Skin of body (tissue), 2 donors: ENCODE results near the gene SNRNP70. TPM values are rescaled to one million over a fixed set of nuclear protein-coding genes. Genes with fewer than 3 reads are reported as not detected.
"Not testable (repeated sequence)": the region's sequence is repeated elsewhere in the genome, so short reads cannot be mapped to it uniquely, and the experiment has no call there.

Source experiments
- DNase-seq: peaks from one replicate; lab custom pipeline; 2025; lab: John Stamatoyannopoulos, UW
- total RNA-seq: library from RNA; depleted of rRNA; stranded (reverse); fragments of >200 nt; gene quantifications from one replicate; pipeline ENCODE4 v1.2.3, GENCODE V29; 2014

The SNRNP70 gene
- total RNA-seq, 1 donor from 2014 or later = 121 TPM

DNA sequence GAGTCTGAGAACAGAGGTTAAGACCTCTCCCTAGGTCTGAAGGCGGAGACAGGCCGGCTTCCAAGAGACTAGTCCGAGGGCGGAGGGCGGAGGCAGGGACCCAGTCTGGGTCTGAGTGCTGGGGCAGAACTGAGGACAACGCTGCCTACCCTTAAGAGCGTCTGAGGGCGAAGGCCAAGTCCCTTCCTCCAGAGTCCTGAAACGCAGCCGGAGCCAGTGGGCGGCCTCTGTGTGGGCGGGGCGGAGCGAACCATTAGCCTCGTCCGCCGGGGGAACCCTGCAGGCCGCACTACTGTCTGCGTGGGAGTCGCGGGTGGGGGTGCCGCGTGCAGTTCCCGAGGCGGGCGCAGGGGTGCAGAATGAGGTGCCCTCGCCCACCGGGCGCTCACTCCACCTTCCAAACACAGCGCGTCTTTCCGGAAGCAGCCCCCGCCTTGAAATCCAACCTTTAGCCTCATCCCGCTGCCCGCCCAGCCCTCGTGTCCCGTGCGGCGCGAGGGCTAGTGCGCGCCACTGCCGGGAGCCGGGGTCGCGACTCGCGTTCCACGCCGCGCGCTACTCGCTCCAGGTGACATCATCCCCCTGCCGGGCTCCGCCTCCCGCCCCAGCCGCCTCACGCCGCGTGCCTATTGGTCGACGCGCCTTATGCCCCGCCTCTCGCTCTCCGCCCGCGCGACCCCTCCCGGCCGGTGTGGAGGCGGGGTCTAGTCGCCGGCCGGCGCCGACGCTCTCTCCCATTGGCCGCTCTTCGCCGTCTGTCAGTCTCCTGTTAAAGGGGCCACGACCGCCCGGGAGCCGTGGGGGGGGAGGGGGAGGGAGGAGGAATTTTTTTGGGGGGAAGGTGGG, 33.5 kb downstream of the SNRNP70 start, which contains the start of gene C19orf73:
Gene C19orf73 (minus strand): TSS at position 579 of the 846 bp plus-strand sequence. CDS start 121 bp downstream, at position 458.
- peak; percentile 96 for DNase-seq

GRCh38 chr19:49119411-49120324, 34.4 kb downstream of the SNRNP70 start, which contains the start of gene PPFIA3:
TSS of gene PPFIA3 (plus strand) at chr19:49119544. CDS start at chr19:49127874, 8,330 bp downstream.
- no peak for DNase-seq

GRCh38 chr19:49120325-49120683, 35.1 kb downstream of the SNRNP70 start:
- DNase-seq = no peak

DNA sequence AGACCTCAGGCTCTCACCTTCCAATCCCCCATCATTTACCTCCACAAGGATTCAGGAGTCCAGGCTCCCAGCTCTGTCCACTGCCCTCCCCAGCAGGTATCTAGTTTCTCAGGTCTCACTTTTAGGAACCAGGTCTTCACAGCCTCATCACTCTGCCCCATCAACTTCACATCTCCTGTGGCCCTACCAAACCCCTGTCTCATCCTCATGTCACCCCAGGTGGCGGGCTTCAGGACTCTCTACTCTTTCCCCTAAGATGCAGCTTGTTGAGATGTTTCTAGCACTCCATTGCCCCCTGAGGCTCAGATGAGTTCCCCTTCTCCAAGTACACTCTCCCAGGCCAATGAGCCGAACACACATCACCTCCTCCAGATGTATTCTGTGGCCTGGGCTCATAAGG, 35.6 kb downstream of the SNRNP70 start:
- no peak for DNase-seq

- DNase-seq = not testable (repeated sequence)
Measured at GRCh38 chr19:49121841-49122240, 36.6 kb downstream of the SNRNP70 start.

DNA sequence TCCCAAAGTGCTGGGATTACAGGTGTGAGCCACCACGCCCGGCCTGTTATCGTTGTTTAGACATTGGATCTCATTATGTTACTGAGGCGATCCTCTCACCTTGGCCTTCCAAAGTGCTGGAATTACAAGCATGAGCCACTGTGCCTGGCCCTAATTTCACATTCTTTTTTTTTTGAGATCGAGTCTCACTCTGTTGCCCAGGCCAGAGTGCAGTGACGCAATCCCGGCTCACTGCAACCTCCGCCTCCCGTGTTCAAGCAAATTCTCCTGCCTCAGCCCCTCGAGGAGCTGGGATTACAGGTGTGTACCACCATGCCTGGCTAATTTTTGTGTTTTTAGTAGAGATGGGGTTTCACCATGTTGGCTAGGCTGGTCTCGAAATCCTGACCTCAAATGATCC, 38.0 kb downstream of the SNRNP70 start:
- DNase-seq = not testable (repeated sequence)

DNA sequence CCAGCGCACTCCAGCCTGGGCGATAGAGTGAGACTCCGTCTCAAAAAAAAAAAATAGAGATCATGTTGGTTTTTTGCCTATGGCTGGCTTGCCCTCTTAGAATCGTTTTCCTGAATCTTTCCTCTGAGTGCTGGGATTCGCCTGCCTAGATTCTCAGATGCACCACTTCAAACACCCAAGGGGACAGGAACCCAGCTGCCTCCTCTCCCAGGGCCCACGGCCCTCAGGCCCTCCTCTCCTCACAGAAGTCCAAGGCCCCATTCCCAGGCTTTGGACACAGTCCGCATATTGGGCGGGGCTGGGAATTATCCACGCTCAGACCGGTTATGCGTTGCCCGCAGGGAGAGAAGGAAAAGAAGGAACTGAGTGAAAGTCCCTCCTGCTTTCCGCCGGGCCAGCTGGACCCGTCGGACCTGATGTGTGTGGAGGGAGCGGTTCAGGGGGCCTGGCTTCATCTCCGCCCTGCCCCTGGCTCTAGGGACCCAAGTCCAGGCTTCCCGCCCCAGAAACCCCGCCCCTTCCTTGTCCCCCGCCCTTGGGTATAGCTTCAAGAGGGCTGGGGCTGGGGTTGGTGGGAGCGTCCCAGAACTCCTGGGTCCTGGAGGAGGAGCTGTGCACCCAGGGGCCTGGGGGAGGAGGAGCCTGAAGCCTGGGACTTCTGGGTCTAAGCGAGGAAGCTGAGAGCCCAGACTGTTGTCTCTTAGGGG, 39.9 kb downstream of the SNRNP70 start:
- no peak for DNase-seq

- DNase-seq = no peak
Measured at GRCh38 chr19:49126575-49126974, 41.3 kb downstream of the SNRNP70 start.

DNA sequence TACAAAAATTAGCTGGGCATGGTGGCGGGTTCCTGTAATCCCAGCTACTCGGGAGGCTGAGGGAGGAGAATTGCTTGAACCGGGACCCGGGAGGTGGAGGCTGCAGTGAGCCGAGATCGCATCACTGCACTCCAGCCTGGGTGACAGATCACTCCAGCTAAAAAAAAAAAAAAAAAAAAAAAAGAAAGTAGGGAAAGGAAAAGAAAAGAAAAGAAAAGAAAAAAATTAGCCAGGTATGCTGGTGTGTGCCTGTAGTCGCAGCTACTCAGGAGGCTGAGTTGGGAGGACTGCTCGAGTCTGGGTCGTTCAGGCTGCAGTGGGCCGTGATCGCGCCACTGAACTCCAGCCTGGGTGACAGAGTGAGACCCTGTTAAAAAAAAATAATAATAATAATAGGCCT, 42.0 kb downstream of the SNRNP70 start:
- not testable (repeated sequence) for DNase-seq

- DNase-seq = peak; percentile 96
Measured at GRCh38 chr19:49127674-49128544, 42.7 kb downstream of the SNRNP70 start.

- DNase-seq = no peak
Measured at GRCh38 chr19:49128545-49129237, 43.4 kb downstream of the SNRNP70 start.

DNA sequence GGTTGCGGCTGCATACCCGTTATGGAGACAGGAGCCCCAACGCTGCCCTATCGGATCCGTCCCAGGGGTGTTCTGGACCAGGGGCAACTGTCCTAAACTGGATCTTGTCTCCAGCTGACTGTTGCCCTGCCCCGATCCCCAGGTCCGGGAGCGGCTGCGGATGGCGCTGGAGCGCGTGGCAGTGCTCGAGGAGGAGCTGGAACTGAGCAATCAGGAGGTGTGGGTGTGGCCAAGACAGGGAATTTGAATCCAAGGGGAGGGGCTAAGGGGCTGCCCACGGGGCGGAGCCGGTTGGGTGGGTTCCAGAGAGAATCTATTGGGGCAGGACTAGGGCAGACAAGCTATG, 44.0 kb downstream of the SNRNP70 start:
- no peak for DNase-seq

DNA sequence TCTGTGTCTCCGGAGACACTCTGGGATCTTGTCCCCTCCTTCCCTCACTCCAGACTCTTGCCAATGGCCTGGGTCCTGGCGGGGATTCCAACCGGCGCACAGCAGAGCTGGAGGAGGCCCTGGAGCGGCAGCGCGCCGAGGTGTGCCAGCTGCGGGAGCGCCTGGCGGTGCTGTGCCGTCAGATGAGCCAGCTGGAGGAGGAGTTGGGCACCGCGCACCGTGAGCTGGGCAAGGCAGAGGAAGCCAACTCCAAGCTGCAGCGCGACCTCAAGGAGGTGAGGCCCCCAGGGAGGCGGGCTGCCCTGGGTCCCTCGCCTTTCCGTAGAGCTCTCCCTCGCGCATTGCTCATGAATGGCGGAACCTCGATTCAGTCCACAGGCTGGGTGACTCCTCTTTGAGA, 45.1 kb downstream of the SNRNP70 start:
- no peak for DNase-seq

GRCh38 chr19:49132974-49133609, 47.8 kb downstream of the SNRNP70 start:
- no peak for DNase-seq

DNA sequence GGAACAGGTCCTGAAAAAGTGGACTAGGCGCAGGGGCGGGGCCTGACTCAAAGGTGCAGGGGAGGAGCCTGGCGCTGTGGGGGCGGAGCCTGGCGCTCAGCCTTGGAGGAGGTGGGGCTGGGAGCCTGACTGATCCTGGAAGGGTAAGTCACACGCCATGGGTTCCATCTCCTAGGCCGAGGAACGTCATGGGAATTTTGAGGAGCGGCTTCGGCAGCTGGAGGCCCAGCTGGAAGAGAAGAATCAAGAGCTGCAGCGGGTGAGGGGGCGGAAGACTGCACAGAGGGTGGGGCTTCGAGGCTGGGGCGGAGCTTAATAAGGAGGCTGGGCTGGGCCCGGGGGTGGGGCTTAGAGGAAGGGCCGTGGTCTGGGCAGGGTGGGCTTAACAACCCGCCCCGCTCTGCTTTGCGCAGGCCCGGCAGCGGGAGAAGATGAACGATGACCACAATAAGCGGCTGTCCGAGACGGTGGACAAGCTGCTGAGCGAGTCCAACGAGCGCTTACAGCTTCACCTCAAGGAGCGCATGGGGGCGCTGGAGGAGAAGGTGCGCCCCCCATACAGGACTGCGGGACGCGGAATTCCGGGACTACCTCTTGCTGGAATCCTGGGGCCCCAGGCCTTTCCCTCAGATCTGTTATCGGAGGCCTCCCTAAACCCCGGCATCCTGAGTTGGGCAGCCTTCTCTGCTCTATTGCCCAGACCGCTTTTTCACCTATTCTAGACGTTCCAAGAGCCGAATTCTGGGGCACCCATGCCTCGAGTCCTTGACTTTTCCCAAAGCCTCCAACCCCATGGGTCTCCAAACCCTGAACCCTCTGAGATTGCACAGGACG, 48.6 kb downstream of the SNRNP70 start:
- peak; percentile 70 for DNase-seq

DNA sequence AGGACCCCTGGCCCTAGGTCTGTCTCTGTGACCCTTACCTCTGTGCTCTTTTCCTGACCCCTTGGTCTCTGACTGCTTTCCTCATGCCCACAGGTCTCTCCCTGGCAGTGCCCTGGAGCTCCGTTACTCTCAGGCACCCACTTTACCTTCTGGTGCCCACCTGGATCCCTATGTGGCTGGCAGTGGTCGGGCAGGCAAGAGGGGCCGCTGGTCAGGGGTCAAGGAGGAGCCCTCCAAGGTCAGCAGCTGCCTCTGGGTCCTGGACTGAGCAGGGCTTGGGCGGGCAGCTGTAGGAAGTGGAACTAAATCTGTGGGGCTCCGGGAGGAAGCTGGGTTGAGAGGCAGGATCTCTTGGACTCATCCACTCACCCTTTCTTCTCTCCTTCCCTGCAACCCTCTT, 50.4 kb downstream of the SNRNP70 start:
- DNase-seq = no peak

DNA sequence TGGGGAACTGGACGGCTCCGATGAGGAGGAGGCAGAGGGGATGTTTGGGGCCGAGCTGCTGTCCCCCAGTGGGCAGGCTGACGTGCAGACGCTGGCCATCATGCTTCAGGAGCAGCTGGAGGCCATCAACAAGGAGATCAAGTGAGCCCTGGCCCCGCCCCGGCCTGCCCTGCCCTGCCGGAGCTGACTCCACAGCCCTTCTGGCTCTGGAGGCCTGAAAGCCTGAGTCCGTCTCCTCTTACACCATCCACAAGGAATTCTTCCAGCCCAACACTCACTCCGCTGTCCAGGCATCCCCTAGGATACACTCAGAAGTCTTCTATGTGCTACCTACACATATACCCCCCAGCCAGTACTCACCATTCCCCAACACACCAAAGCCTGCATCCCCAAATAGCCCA, 51.5 kb downstream of the SNRNP70 start:
- DNase-seq = no peak

GRCh38 chr19:49140951-49141350, 55.7 kb downstream of the SNRNP70 start:
- no peak for DNase-seq

- DNase-seq = no peak
Measured at GRCh38 chr19:49141352-49141751, 56.1 kb downstream of the SNRNP70 start.
